SK-N-SH treated with all-trans-retinoic acid at 6 μM for 48 hours (cell line): Measurements from ENCODE around the gene EPHA6.

Experiments used
- ATAC-seq: fragments of 200-7000 bp; cut with Tn5 transposase; 3 replicates; pipeline ENCODE4 v1.9.1; 2020; ENCODE audit warnings: mild to moderate bottlenecking, moderate library complexity
- ARNTL ChIP-seq: fragments of 450-650 bp; formaldehyde crosslinking; IDR thresholded peaks from 2 replicates; pipeline ENCODE4 v1.5.0; 2020; ENCODE audit warnings: low read depth, mild to moderate bottlenecking, moderate library complexity, borderline replicate concordance
- BACH2 ChIP-seq: fragments of 250-450 bp; sonication (Bioruptor Pico); IDR thresholded peaks from 2 replicates; pipeline ENCODE4 v1.9.0; 2021; ENCODE audit warnings: mild to moderate bottlenecking, borderline replicate concordance
- CREB5 ChIP-seq: fragments of 250-450 bp; sonication (Bioruptor Pico); IDR thresholded peaks from 2 replicates; pipeline ENCODE4 v1.5.1; 2020; ENCODE audit warnings: low read depth, mild to moderate bottlenecking, moderate library complexity
- CSDC2 ChIP-seq: fragments of 250-450 bp; sonication (Bioruptor Pico); IDR thresholded peaks from 2 replicates; pipeline ENCODE4 v1.5.0; 2020; ENCODE audit warnings: mild to moderate bottlenecking, moderate library complexity
- CSRNP3 ChIP-seq: fragments of 250-450 bp; sonication (Bioruptor Pico); IDR thresholded peaks from 2 replicates; pipeline ENCODE4 v1.5.1; 2021; ENCODE audit warnings: mild to moderate bottlenecking, moderate library complexity
- ESRRG ChIP-seq: fragments of 250-450 bp; sonication (Bioruptor Pico); IDR thresholded peaks from 2 replicates; pipeline ENCODE4 v1.6.1; 2021; ENCODE audit warnings: mild to moderate bottlenecking
- GLIS3 ChIP-seq: fragments of 250-450 bp; sonication (Bioruptor Pico); IDR thresholded peaks from 2 replicates; pipeline ENCODE4 v1.5.0; 2020; ENCODE audit warnings: mild to moderate bottlenecking, moderate library complexity
- ISL1 ChIP-seq: fragments of 250-450 bp; sonication (Bioruptor Pico); IDR thresholded peaks from 2 replicates; pipeline ENCODE4 v2.1.2; 2022; ENCODE audit warnings: mild to moderate bottlenecking, moderate library complexity
- OSR1 ChIP-seq: fragments of 250-450 bp; sonication (Bioruptor Pico); IDR thresholded peaks from 2 replicates; pipeline ENCODE4 v1.8.0; 2022; ENCODE audit warnings: moderate library complexity, mild to moderate bottlenecking, inconsistent platforms
- PATZ1 ChIP-seq: fragments of 250-450 bp; sonication (Bioruptor Pico); IDR thresholded peaks from 2 replicates; pipeline ENCODE4 v1.8.0; 2020; ENCODE audit warnings: mild to moderate bottlenecking, moderate library complexity, borderline replicate concordance
- POU6F1 ChIP-seq: fragments of 250-450 bp; sonication (Bioruptor Pico); IDR thresholded peaks from 2 replicates; pipeline ENCODE4 v1.8.0; 2021; ENCODE audit warnings: low read depth, mild to moderate bottlenecking, moderate library complexity, borderline replicate concordance
- PPARA ChIP-seq: fragments of 250-450 bp; sonication (Bioruptor Pico); IDR thresholded peaks from 2 replicates; pipeline ENCODE4 v1.5.0; 2020; ENCODE audit warnings: mild to moderate bottlenecking, borderline replicate concordance
- RARB ChIP-seq: fragments of 250-450 bp; sonication (Bioruptor Pico); IDR thresholded peaks from 2 replicates; pipeline ENCODE4 v1.8.0; 2021; ENCODE audit warnings: mild to moderate bottlenecking, moderate library complexity
- SNAI2 ChIP-seq: fragments of 250-450 bp; sonication (Bioruptor Pico); IDR thresholded peaks from 2 replicates; pipeline ENCODE4 v1.5.0; 2020; ENCODE audit warnings: mild to moderate bottlenecking, moderate library complexity
- TCF4 ChIP-seq: fragments of 250-450 bp; sonication (Bioruptor Pico); IDR thresholded peaks from 2 replicates; pipeline ENCODE4 v1.8.0; 2021; ENCODE audit warnings: mild to moderate bottlenecking, moderate library complexity, borderline replicate concordance
- TOX ChIP-seq: fragments of 250-450 bp; sonication (Bioruptor Pico); IDR thresholded peaks from 2 replicates; pipeline ENCODE4 v1.8.0; 2021; ENCODE audit warnings: mild to moderate bottlenecking, moderate library complexity, borderline replicate concordance
- TSHZ2 ChIP-seq: fragments of 250-450 bp; sonication (Bioruptor Pico); IDR thresholded peaks from 2 replicates; pipeline ENCODE4 v1.5.0; 2020; ENCODE audit warnings: mild to moderate bottlenecking, moderate library complexity
- ZFP3 ChIP-seq: fragments of 250-450 bp; sonication (Bioruptor Pico); IDR thresholded peaks from 2 replicates; pipeline ENCODE4 v1.5.0; 2020; ENCODE audit warnings: mild to moderate bottlenecking, moderate library complexity
- ZFP30 ChIP-seq: fragments of 450-650 bp; formaldehyde crosslinking; IDR thresholded peaks from 2 replicates; pipeline ENCODE4 v1.5.0; 2022; ENCODE audit warnings: mild to moderate bottlenecking, moderate library complexity
- ZNF565 ChIP-seq: fragments of 450-650 bp; formaldehyde crosslinking; conservative IDR thresholded peaks from 2 replicates; pipeline ENCODE4 v1.5.0; 2020; ENCODE audit warnings: low read depth, mild to moderate bottlenecking, moderate library complexity
- ZNF70 ChIP-seq: fragments of 450-650 bp; formaldehyde crosslinking; IDR thresholded peaks from 2 replicates; pipeline ENCODE4 v1.5.0; 2020; ENCODE audit warnings: mild to moderate bottlenecking, moderate library complexity
- ZNF8 ChIP-seq: fragments of 450-650 bp; formaldehyde crosslinking; IDR thresholded peaks from 2 replicates; pipeline ENCODE4 v1.5.0; 2020; ENCODE audit warnings: mild to moderate bottlenecking, moderate library complexity

The EPHA6 gene

GRCh38 chr3:96844204-96844514 is 29.8 kb downstream of the EPHA6 start (continued):
- no peak for TF ChIP-seq PATZ1 (CRISPR knock-in tag)
- no peak for TF ChIP-seq ZNF8
- TF ChIP-seq PPARA (CRISPR knock-in tag): no peak
- TF ChIP-seq SNAI2 (CRISPR knock-in tag): no peak
- TF ChIP-seq ESRRG: no peak
- no peak for TF ChIP-seq ISL1 (CRISPR knock-in tag)
- TF ChIP-seq ZNF70 (CRISPR knock-in tag): no peak
- TF ChIP-seq CREB5 (CRISPR knock-in tag): no peak

GRCh38 chr3:96852849-96853248 is 38.5 kb downstream of the EPHA6 start:
- ATAC-seq: no peak
- TF ChIP-seq PPARA (CRISPR knock-in tag): no peak
- no peak for TF ChIP-seq SNAI2 (CRISPR knock-in tag)
- TF ChIP-seq PATZ1 (CRISPR knock-in tag): no peak
- TF ChIP-seq ZNF8: no peak
- TF ChIP-seq ZNF565: no peak
- no peak for TF ChIP-seq OSR1 (CRISPR knock-in tag)
- no peak for TF ChIP-seq RARB (CRISPR knock-in tag)
- TF ChIP-seq TCF4: no peak
- TF ChIP-seq ZNF70 (CRISPR knock-in tag): no peak
- no peak for TF ChIP-seq TOX (CRISPR knock-in tag)
- TF ChIP-seq BACH2: no peak
- TF ChIP-seq POU6F1: no peak
- TF ChIP-seq ZFP30: no peak
- TF ChIP-seq GLIS3: no peak
- no peak for TF ChIP-seq CSDC2

GRCh38 chr3:96860882-96861281 is 46.5 kb downstream of the EPHA6 start:
- no peak for ATAC-seq
- no peak for TF ChIP-seq TSHZ2 (CRISPR knock-in tag)
- no peak for TF ChIP-seq ZFP30
- TF ChIP-seq SNAI2 (CRISPR knock-in tag): no peak
- TF ChIP-seq TOX (CRISPR knock-in tag): no peak
- no peak for TF ChIP-seq RARB (CRISPR knock-in tag)
- no peak for TF ChIP-seq PPARA (CRISPR knock-in tag)
- TF ChIP-seq TCF4: no peak
- no peak for TF ChIP-seq PATZ1 (CRISPR knock-in tag)
- TF ChIP-seq ESRRG: no peak
- no peak for TF ChIP-seq OSR1 (CRISPR knock-in tag)
- TF ChIP-seq ZNF565: no peak
- TF ChIP-seq ZFP3 (CRISPR knock-in tag): no peak
- TF ChIP-seq BACH2: no peak
- TF ChIP-seq ARNTL (CRISPR knock-in tag): no peak
- no peak for TF ChIP-seq ISL1 (CRISPR knock-in tag)
- no peak for TF ChIP-seq CSRNP3 (CRISPR knock-in tag)
- TF ChIP-seq ZNF8: no peak
- no peak for TF ChIP-seq POU6F1
- no peak for TF ChIP-seq CSDC2
- TF ChIP-seq, all 23 proteins: peak for 0
